Measurements from ENCODE around the gene LCN10.

- TF ChIP-seq CTCF (IDR thresholded peaks at IDR 0.05) (no peak), CBX8 (IDR thresholded peaks at IDR 0.05) (no peak), CEBPB (IDR thresholded peaks at IDR 0.05) (no peak), CHD2 (IDR thresholded peaks at IDR 0.05; ENCODE audit: low read length, partially characterized antibody) (no peak), JUNB (IDR thresholded peaks at IDR 0.05) (no peak), EP300 (IDR thresholded peaks at IDR 0.05) (no peak), HMGXB4 (CRISPR knock-in tag; IDR thresholded peaks at IDR 0.05; ENCODE audit: borderline replicate concordance) (no peak), FOSB (CRISPR knock-in tag; IDR thresholded peaks at IDR 0.05) (no peak), POLR2A (IDR thresholded peaks at IDR 0.05; ENCODE audit: low read length) (no peak), MYC (IDR thresholded peaks at IDR 0.05; ENCODE audit: borderline replicate concordance, low read length) (no peak), ZSCAN20 (CRISPR knock-in tag; IDR thresholded peaks at IDR 0.05) (no peak), JUN (IDR thresholded peaks at IDR 0.05) (no peak), KDM1A (IDR thresholded peaks at IDR 0.05; ENCODE audit: low read depth) (no peak)
Observed at GRCh38 chr9:136746155-136746490, 3.4 kb upstream of the LCN10 start.

Measured in A549 (cell line).